Brain microvascular endothelial cell (primary cell): ENCODE measurements around the gene THAP3.

Experiments used
- DNase-seq: peaks from one replicate; pipeline ENCODE4 v3.0.0-alpha.2; 2020
- H3K27ac ChIP-seq: fragments of 250-450 bp; sonication (Bioruptor Pico); 2 replicates; pipeline ENCODE4 v1.5.1; 2020; ENCODE audit warnings: mild to moderate bottlenecking, moderate library complexity
- H3K27me3 ChIP-seq: fragments of 250-450 bp; sonication (Bioruptor Pico); replicated peaks from 2 replicates; pipeline ENCODE4 v1.5.1; 2020; ENCODE audit warnings: mild to moderate bottlenecking
- H3K36me3 ChIP-seq: fragments of 250-450 bp; sonication (Bioruptor Pico); replicated peaks from 2 replicates; pipeline ENCODE4 v1.5.1; 2020; ENCODE audit warnings: mild to moderate bottlenecking
- H3K4me3 ChIP-seq: 2 replicates; pipeline ENCODE4 v1.5.1; 2011; ENCODE audit warnings: low read depth, mild to moderate bottlenecking, control low read depth, low read length, moderate library complexity
- in situ Hi-C: cut with HindIII; loops from 2 replicates; pipeline ENCODE4 v1.10.0; 2017; ENCODE audit warnings: low sequenced_read_pairs, low pct_ligation_motif_present
- TF ChIP-seq, protein P1 (sequence below): IDR thresholded peaks from 2 replicates; pipeline ENCODE4 v1.5.1; 2011; ENCODE audit warnings: low read depth, mild to moderate bottlenecking, moderate library complexity, low read length, control low read depth, inconsistent platforms; ENCODE audit errors: missing control alignments

THAP3 gene

GRCh38 chr1:6673816-6674398 lies 49.2 kb downstream of the THAP3 start:
- H3K27me3 ChIP-seq: no peaks in the 10 kb centered on the region
- H3K4me3 ChIP-seq: no peak overlapping the region
- TF ChIP-seq, protein P1, sequence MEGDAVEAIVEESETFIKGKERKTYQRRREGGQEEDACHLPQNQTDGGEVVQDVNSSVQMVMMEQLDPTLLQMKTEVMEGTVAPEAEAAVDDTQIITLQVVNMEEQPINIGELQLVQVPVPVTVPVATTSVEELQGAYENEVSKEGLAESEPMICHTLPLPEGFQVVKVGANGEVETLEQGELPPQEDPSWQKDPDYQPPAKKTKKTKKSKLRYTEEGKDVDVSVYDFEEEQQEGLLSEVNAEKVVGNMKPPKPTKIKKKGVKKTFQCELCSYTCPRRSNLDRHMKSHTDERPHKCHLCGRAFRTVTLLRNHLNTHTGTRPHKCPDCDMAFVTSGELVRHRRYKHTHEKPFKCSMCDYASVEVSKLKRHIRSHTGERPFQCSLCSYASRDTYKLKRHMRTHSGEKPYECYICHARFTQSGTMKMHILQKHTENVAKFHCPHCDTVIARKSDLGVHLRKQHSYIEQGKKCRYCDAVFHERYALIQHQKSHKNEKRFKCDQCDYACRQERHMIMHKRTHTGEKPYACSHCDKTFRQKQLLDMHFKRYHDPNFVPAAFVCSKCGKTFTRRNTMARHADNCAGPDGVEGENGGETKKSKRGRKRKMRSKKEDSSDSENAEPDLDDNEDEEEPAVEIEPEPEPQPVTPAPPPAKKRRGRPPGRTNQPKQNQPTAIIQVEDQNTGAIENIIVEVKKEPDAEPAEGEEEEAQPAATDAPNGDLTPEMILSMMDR: no peak
- no peak overlapping the region for H3K27ac ChIP-seq
- DNase-seq: no peak
- in situ Hi-C loops: no loop called here
- peaks cover 25% of the 10 kb centered on the region for H3K36me3 ChIP-seq

DNA sequence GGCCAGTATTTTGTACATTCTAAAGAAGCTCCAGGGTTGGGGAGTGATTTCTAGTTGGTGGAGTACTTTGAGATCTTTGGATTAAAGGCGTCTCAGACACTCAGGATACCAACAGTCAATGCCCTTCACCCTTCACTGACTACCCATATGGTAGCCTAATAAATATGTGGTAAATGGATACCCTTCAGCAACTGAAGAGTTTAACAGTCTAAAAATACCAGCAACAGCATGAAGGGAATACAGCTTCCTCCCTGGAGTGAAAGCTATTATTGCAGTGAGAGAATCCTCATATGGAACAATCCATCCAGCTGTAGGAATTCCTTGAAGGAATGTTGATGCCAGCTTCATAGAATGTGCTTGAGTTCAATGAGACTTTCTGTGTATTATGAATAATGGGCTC lies 50.1 kb downstream of the THAP3 start:
- H3K27me3 ChIP-seq: no peaks in the 10 kb centered on the region
- H3K36me3 ChIP-seq: peaks cover 31% of the 10 kb centered on the region
- DNase-seq: no peak
- no peak overlapping the region for H3K4me3 ChIP-seq
- in situ Hi-C loops: no loop called here
- TF ChIP-seq, protein P1: no peak
- no peak overlapping the region for H3K27ac ChIP-seq

GRCh38 chr1:6675941-6676340 lies 51.3 kb downstream of the THAP3 start:
- Histone ChIP-seq H3K36me3 (peaks cover 36% of the 10 kb centered on the region), H3K27me3 (no peaks in the 10 kb centered on the region), H3K27ac (no peak overlapping the region), H3K4me3 (no peak overlapping the region)
- no peak for DNase-seq
- in situ Hi-C loops: no loop called here
- TF ChIP-seq, protein P1: no peak
